Activated T-cell treated with anti-CD3 and anti-CD28 coated beads for 4 hours (primary cell): ENCODE measurements around the gene TLN1.

Experiments
- DNase-seq: peaks from one replicate; pipeline ENCODE4 v3.0.0-alpha.2; 2020

The TLN1 gene

GRCh38 chr9:35754264-35754663 is 22.3 kb upstream of the TLN1 start, which contains the start of gene MSMP:
Gene MSMP (minus strand): TSS chr9:35754276. CDS start chr9:35754129, 147 bp downstream.
- DNase-seq = no peak

- DNase-seq = no peak
These were observed 21.5 kb upstream of the TLN1 start for GRCh38 chr9:35753466-35753865.

DNA sequence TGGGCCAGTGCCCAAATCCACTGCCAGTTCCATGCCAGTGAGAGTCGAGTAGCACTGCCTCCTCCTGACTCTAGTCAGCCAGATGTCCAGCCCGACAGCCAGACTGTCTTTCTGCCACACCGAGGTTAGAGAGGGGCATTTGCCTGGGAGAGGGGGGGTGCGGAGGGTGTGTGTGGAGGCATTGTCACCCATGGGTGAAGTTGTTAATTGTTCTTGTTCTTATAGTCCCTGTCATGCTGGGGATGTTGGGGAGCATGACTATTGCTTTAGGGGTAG is 18.2 kb upstream of the TLN1 start:
- no peak for DNase-seq

DNA sequence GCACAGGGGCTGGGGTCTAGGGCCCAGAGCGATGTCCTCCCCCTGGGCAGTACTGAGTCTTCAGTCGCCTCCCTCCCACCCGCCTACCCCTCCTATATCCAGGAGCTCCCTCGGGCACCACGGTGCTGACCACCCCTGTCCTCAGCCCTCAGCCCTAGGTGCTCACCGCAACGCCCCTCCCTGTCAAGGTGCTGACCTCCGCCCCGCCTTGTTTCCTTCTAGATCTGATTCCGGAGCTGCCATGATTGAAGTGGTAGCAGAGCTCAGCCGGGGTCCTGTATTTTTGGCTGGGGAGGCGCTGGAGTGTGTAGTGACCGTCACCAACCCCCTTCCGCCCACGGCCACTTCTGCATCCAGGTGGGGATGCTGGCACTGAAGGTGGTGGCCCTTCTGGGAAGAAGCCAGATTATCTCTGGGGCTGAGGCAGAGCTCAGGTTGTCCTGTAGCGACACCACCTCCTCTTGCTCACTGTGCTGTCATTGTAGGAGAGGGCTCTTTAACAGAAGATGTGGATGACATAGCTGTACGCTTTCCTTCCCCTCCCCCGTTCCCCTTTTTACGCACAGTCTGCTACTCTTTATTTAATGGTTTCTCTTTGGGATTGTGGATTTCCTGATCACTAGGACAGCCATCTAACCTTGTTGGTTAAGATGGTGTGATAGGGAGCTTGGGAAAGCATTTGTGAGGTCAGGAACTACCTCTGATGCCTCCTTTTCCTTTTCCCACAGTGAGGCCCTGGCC is 17.7 kb upstream of the TLN1 start:
- DNase-seq = no peak

- no peak for DNase-seq
These were observed 17.0 kb upstream of the TLN1 start, which contains the start of the genes GBA2 and RGP1 for GRCh38 chr9:35748858-35749514. Gene GBA2 (minus strand): TSS chr9:35749228. CDS start chr9:35748704, 524 bp downstream. Gene RGP1 (plus strand): TSS chr9:35749287. CDS start chr9:35749756, 469 bp downstream.

- DNase-seq = no peak
These were observed 16.4 kb upstream of the TLN1 start for GRCh38 chr9:35748242-35748857.

DNA sequence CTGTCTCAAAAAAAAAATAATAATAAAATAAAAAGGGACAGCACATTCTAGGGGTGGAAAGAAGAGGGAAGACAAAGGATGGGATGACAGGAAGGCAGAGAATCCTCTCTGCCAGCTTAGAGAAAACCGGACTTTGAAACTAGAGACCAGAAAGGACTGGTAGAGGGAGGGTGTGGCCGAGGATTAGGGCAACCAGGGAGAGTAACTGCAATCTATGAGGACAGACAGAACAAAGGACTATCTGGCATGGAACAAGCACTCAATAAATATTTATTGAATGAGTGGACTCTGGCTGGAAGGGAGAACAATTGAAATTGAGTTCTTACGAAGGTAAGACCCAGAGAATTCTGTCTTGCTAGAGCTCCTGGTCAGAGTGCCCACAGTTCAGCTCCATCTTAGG is 14.6 kb upstream of the TLN1 start:
- no peak for DNase-seq

- DNase-seq = no peak
These were observed 13.6 kb upstream of the TLN1 start for GRCh38 chr9:35745569-35745968.

GRCh38 chr9:35743880-35744518 is 12.0 kb upstream of the TLN1 start:
- no peak for DNase-seq

DNA sequence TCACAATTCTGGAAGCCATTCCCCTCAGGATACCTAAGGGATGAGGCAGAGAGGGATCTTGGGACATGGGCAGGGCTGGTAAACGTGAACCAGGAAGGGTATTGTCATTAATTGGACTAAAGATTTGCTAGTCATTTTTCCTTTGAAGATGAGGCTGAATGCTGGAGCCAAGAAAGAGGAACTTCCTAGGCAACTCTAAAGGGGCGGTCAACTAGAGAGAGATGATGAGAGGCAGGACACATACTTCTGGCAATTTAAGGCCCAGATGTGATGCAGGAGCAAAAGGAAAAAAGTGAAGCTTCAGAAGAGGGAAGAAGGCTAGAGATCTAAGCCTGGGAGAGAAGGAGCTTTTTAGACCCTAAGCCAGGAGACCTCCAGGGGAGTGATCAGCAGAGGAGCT is 11.5 kb upstream of the TLN1 start:
- DNase-seq = no peak

- no peak for DNase-seq
These were observed 9.7 kb upstream of the TLN1 start for GRCh38 chr9:35741740-35742139.

- DNase-seq = no peak
These were observed 8.2 kb upstream of the TLN1 start for GRCh38 chr9:35740243-35740642.

DNA sequence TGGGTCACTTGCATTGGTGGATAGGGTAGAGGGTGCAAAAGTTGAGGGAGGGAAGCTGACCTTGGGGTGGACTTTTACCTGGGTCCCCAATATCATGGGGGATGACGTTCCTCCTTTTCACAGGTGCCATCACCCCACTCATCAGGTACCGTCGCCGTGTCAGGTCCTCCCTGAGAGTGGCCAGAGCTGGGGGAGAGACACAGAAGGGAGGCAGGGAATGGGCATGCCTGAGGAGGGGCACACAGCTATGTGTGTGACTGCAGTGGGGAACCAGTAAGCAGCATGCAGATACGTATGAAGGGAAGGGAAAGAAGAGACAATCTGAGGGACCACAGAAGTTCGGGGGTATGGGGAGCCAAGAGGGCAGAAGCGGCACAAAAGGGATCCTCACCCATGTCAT is 6.9 kb upstream of the TLN1 start:
- DNase-seq = no peak

GRCh38 chr9:35738186-35738585 is 6.2 kb upstream of the TLN1 start:
- DNase-seq = no peak

DNA sequence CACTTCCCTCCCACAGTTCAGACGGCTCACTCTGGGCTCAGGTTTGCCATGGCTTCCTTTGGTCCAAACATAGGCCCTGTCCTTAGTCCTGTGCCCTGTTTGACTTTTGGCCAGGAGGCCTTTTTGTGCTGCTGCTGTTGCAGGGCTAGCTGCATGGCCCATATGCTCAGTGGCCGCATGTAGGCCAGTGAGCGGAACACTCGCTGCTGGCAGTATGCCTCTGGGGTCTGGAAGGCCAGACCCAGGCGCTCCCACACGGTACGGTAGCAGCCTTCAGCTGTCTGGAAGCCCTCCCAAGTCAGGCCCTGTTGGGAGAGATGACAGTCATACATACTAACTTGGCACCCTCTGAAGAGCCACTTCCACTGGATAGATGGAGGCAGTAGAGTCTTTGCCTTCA is 5.1 kb upstream of the TLN1 start:
- no peak for DNase-seq

GRCh38 chr9:35736201-35736633 is 4.2 kb upstream of the TLN1 start:
- DNase-seq = peak; percentile 56

GRCh38 chr9:35734096-35734495 is 2.1 kb upstream of the TLN1 start:
- no peak for DNase-seq

DNA sequence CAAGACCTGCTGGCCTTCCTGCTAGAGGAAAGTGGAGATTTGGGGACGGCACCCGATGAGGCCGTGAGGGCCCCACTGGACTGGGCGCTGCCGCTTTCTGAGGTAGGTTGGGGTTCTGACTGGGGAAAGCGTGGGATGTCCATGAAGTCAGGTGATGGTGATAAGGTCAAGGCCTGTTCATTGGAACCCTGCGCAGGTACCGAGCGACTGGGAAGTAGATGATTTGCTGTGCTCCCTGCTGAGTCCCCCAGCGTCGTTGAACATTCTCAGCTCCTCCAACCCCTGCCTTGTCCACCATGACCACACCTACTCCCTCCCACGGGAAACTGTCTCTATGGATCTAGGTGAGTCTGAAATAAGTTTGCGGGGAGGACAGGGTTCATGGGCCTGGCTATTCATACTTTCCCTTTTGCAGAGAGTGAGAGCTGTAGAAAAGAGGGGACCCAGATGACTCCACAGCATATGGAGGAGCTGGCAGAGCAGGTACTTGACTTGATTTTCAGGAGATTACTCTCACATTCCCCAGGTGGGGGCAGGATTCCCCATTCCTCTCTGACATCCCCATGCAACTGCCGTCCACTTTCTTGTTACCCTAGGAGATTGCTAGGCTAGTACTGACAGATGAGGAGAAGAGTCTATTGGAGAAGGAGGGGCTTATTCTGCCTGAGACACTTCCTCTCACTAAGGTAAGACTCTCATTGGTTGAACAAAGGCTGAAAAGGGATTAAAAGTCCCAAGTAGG is 976 bp upstream of the TLN1 start:
- DNase-seq = no peak

- DNase-seq = no peak
These were observed 395 bp downstream of the TLN1 start for GRCh38 chr9:35731415-35732184.

- no peak for DNase-seq
These were observed 1.5 kb downstream of the TLN1 start for GRCh38 chr9:35730486-35730854.

GRCh38 chr9:35729700-35730485 is 2.1 kb downstream of the TLN1 start:
- no peak for DNase-seq
